HEK293 (cell line): ENCODE results near the gene RNF113B.

Experiments used
- CTCF ChIA-PET: fragments of 350-600 bp; formaldehyde crosslinking; extraction: SDS; loops from one replicate; lab custom pipeline; 2021; ENCODE audit warnings: antibody characterized with exemption; lab: Yijun Ruan, JAX
- POLR2A ChIA-PET: fragments of 300-600 bp; formaldehyde crosslinking; extraction: SDS; loops from one replicate; lab custom pipeline; 2020; ENCODE audit warnings: antibody characterized with exemption, inconsistent platforms; lab: Yijun Ruan, JAX
- H3K27ac ChIP-seq: fragments of 200-500 bp; sonication (Bioruptor generic); 2 replicates; pipeline ENCODE4 v1.5.1; 2014; ENCODE audit warnings: low read depth, low read length, control low read depth, inconsistent platforms; ENCODE audit errors: extremely low read depth
- H3K36me3 ChIP-seq, 2 experiments: fragments of 200-500 bp in 1 of 2; sonication (Bioruptor generic) in 1 of 2; 1 replicate in 1 of 2; 2 replicates in 1 of 2; pipeline ENCODE4 v1.5.1; 2014 to 2017; ENCODE audit warnings: inconsistent platforms in 2 of 2, low read length in 2 of 2; ENCODE audit not compliant: control insufficient read depth in 2 of 2, insufficient read depth in 1 of 2
- H3K4me1 ChIP-seq: fragments of 200-500 bp; sonication (Bioruptor generic); 2 replicates; pipeline ENCODE4 v1.5.1; 2014; ENCODE audit warnings: mild to moderate bottlenecking, low read length, inconsistent platforms; ENCODE audit not compliant: control insufficient read depth, insufficient read depth
- H3K4me3 ChIP-seq: 2 replicates; pipeline ENCODE4 v1.5.1; 2011; ENCODE audit warnings: low read depth, mild to moderate bottlenecking, control low read depth, low read length, moderate library complexity
- H3K9me3 ChIP-seq: fragments of 200-500 bp; sonication (Bioruptor generic); 2 replicates; pipeline ENCODE4 v1.5.1; 2014; ENCODE audit warnings: low read depth, low read length, inconsistent platforms; ENCODE audit not compliant: control insufficient read depth, insufficient read depth
- GLIS1 ChIP-seq: fragments of 450-650 bp; formaldehyde crosslinking; IDR thresholded peaks from 2 replicates; pipeline ENCODE4 v1.5.1; 2016; ENCODE audit warnings: missing biosample characterization, missing genetic modification characterization
- KLF10 ChIP-seq: fragments of 450-650 bp; IDR thresholded peaks from 2 replicates; pipeline ENCODE4 v1.5.1; 2018; ENCODE audit warnings: missing biosample characterization, mild to moderate bottlenecking, missing genetic modification characterization
- OSR2 ChIP-seq: fragments of 450-650 bp; formaldehyde crosslinking; IDR thresholded peaks from 2 replicates; pipeline ENCODE4 v1.5.1; 2016; ENCODE audit warnings: missing biosample characterization, missing genetic modification characterization
- OVOL3 ChIP-seq: fragments of 450-650 bp; formaldehyde crosslinking; IDR thresholded peaks from 2 replicates; pipeline ENCODE4 v1.5.1; 2016; ENCODE audit warnings: missing biosample characterization, missing genetic modification characterization
- SALL2 ChIP-seq: fragments of 450-650 bp; formaldehyde crosslinking; IDR thresholded peaks from 2 replicates; pipeline ENCODE4 v1.5.0; 2017; ENCODE audit warnings: missing biosample characterization, mild to moderate bottlenecking, missing genetic modification characterization, borderline replicate concordance
- ZBTB10 ChIP-seq: fragments of 450-650 bp; formaldehyde crosslinking; IDR thresholded peaks from 2 replicates; pipeline ENCODE4 v1.5.1; 2016; ENCODE audit warnings: missing biosample characterization, missing genetic modification characterization
- ZBTB20 ChIP-seq: fragments of 450-650 bp; formaldehyde crosslinking; IDR thresholded peaks from 2 replicates; pipeline ENCODE4 v1.5.1; 2016; ENCODE audit warnings: missing biosample characterization, missing genetic modification characterization
- ZBTB8A ChIP-seq: fragments of 450-650 bp; formaldehyde crosslinking; IDR thresholded peaks from 2 replicates; pipeline ENCODE4 v1.5.1; 2016; ENCODE audit warnings: missing biosample characterization, missing genetic modification characterization
- ZFHX2 ChIP-seq: fragments of 450-650 bp; formaldehyde crosslinking; conservative IDR thresholded peaks from 2 replicates; pipeline ENCODE4 v1.5.1; 2016; ENCODE audit warnings: missing biosample characterization, missing genetic modification characterization
- ZNF112 ChIP-seq: fragments of 450-650 bp; formaldehyde crosslinking; IDR thresholded peaks from 2 replicates; pipeline ENCODE4 v1.5.0; 2017; ENCODE audit warnings: missing biosample characterization, missing genetic modification characterization
- ZNF132 ChIP-seq: fragments of 450-650 bp; formaldehyde crosslinking; IDR thresholded peaks from 2 replicates; pipeline ENCODE4 v1.5.1; 2017; ENCODE audit warnings: missing biosample characterization, missing genetic modification characterization, borderline replicate concordance
- ZNF184 ChIP-seq: fragments of 450-650 bp; IDR thresholded peaks from 2 replicates; pipeline ENCODE4 v1.5.1; 2018; ENCODE audit warnings: missing biosample characterization, mild to moderate bottlenecking, missing genetic modification characterization
- ZNF221 ChIP-seq: fragments of 450-650 bp; formaldehyde crosslinking; IDR thresholded peaks from 2 replicates; pipeline ENCODE4 v1.5.1; 2017; ENCODE audit warnings: missing biosample characterization, missing genetic modification characterization, borderline replicate concordance
- ZNF23 ChIP-seq: fragments of 450-650 bp; formaldehyde crosslinking; IDR thresholded peaks from 2 replicates; pipeline ENCODE4 v1.5.1; 2016; ENCODE audit warnings: missing biosample characterization, missing genetic modification characterization, borderline replicate concordance
- ZNF24 ChIP-seq: fragments of 450-650 bp; formaldehyde crosslinking; IDR thresholded peaks from 2 replicates; pipeline ENCODE4 v1.5.1; 2016; ENCODE audit warnings: missing biosample characterization, missing genetic modification characterization
- ZNF335 ChIP-seq: fragments of 450-650 bp; formaldehyde crosslinking; conservative IDR thresholded peaks from 2 replicates; pipeline ENCODE4 v1.5.1; 2016; ENCODE audit warnings: missing biosample characterization, missing genetic modification characterization
- ZNF354C ChIP-seq: fragments of 450-650 bp; formaldehyde crosslinking; IDR thresholded peaks from 2 replicates; pipeline ENCODE4 v1.5.1; 2016; ENCODE audit warnings: missing biosample characterization, missing genetic modification characterization, low read depth, borderline replicate concordance
- ZNF391 ChIP-seq: fragments of 450-650 bp; formaldehyde crosslinking; IDR thresholded peaks from 2 replicates; pipeline ENCODE4 v1.5.1; 2016; ENCODE audit warnings: low read depth, missing biosample characterization, missing genetic modification characterization, borderline replicate concordance
- ZNF521 ChIP-seq: fragments of 450-650 bp; formaldehyde crosslinking; IDR thresholded peaks from 2 replicates; pipeline ENCODE4 v1.5.1; 2017; ENCODE audit warnings: missing biosample characterization, mild to moderate bottlenecking, missing genetic modification characterization
- ZNF639 ChIP-seq: fragments of 450-650 bp; formaldehyde crosslinking; IDR thresholded peaks from 2 replicates; pipeline ENCODE4 v1.5.1; 2016; ENCODE audit warnings: missing biosample characterization, missing genetic modification characterization
- ZNF830 ChIP-seq: fragments of 450-650 bp; IDR thresholded peaks from 2 replicates; pipeline ENCODE4 v1.5.0; 2018; ENCODE audit warnings: missing biosample characterization, missing genetic modification characterization, low read depth, mild to moderate bottlenecking, moderate library complexity
- ZSCAN30 ChIP-seq: fragments of 450-650 bp; IDR thresholded peaks from 2 replicates; pipeline ENCODE4 v1.5.1; 2018; ENCODE audit warnings: missing biosample characterization, mild to moderate bottlenecking, missing genetic modification characterization, moderate library complexity
- ZXDB ChIP-seq: fragments of 450-650 bp; formaldehyde crosslinking; IDR thresholded peaks from 2 replicates; pipeline ENCODE4 v1.5.1; 2016; ENCODE audit warnings: missing biosample characterization, missing genetic modification characterization
- TF ChIP-seq, protein P1 (sequence below): fragments of 450-650 bp; formaldehyde crosslinking; optimal IDR thresholded peaks from 2 replicates; pipeline ENCODE3; 2016; ENCODE audit warnings: missing biosample characterization, mild to moderate bottlenecking, missing genetic modification characterization
- TF ChIP-seq, protein P2 (sequence below): fragments of 450-650 bp; formaldehyde crosslinking; IDR thresholded peaks from 2 replicates; pipeline ENCODE4 v1.5.1; 2016; ENCODE audit warnings: missing biosample characterization, missing genetic modification characterization

The RNF113B gene

DNA sequence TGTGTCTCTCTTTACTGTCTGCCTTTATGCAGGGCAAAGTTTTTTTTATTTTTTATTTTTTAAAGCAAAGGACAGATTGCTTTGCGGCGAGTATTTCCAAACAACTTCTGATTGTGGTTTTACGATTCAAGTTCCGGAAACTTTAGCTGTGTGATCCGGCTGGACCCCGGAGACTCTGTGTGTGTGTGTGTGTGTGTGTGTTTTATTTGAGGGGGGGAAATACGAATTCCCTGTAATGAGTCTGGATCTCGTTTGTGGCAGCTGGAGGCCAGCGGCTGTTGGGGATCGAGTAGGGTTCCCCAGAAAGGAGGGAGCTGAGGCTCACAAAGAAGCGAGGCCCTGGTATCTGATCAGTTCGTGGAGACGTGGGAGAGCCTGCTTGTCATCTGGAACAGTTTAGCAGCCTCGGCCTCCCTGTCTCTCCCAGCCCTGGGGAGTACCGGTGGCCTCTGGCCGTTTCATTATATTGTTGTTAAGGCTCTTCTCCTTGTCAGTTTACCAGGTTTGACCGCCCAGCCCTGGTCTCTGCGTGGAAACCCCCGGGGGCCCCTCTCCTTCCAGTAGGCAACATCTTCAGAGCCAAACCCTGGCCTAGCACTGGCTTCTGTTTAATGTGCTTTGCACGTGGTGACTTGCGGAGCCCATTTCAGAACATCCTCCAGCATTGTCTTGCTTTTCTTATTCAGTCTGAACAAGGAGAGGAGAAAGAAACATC is 32.9 kb downstream of the RNF113B start (continued):
- TF ChIP-seq ZBTB10 (tag by site-specific recombination) (no peak), ZNF184 (tag by site-specific recombination) (no peak), ZNF24 (tag by site-specific recombination) (no peak), OSR2 (tag by site-specific recombination) (peak; percentile 65), ZNF132 (no peak), ZBTB8A (peak; percentile 64), ZNF23 (tag by site-specific recombination) (no peak), OVOL3 (tag by site-specific recombination) (no peak), ZNF335 (peak; percentile 83), GLIS1 (tag by site-specific recombination) (peak; percentile 73), ZBTB20 (tag by site-specific recombination) (peak; percentile 53), ZNF639 (0 out of 2 replicates have a peak, but pooled peaks have one; percentile 33)
- TF ChIP-seq, protein P1, sequence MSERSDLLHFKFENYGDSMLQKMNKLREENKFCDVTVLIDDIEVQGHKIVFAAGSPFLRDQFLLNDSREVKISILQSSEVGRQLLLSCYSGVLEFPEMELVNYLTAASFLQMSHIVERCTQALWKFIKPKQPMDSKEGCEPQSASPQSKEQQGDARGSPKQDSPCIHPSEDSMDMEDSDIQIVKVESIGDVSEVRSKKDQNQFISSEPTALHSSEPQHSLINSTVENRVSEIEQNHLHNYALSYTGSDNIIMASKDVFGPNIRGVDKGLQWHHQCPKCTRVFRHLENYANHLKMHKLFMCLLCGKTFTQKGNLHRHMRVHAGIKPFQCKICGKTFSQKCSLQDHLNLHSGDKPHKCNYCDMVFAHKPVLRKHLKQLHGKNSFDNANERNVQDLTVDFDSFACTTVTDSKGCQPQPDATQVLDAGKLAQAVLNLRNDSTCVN (tag by site-specific recombination) = peak; percentile 58

DNA sequence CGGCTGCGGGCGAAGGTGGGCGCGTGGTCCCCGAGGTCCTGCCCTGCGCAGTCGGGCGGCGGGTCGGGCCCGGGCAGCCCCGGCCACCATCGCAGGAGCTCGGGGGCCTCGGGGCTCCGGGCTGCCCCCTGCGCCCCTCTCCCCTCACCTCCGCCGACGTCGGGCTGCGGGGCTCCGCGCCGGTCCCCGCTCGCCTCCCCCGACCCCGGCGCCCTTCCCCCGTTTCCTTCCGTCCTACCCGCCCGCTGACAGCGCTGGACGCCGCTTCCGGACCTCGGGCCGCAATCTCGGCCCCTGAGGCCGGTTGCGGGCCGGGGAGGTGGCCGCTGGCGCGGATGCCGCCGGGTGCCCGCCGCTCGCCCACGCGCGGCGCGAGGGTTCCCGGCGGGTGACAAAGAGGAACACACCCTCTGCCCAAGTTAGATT is 33.5 kb downstream of the RNF113B start:
- ChIA-PET CTCF (interaction anchor here (0.5 to 1.4 kb wide), 2 partner anchors 12 to 113 kb away, joined by 4 to 6 read pairs; no protein-coding TSS in a partner anchor), POLR2A (no interaction called here)
- peaks cover 9% of the 10 kb centered on the region for H3K4me1 ChIP-seq
- TF ChIP-seq ZFHX2 = 0 out of 2 replicates have a peak, but pooled peaks have one; percentile 36
- peak; percentile 98 for TF ChIP-seq ZSCAN30 (tag by site-specific recombination)
- 0 out of 2 replicates have a peak, but pooled peaks have one; percentile 12 for TF ChIP-seq KLF10
- TF ChIP-seq ZNF221 (tag by site-specific recombination) = no peak
- no peaks in the 10 kb centered on the region for H3K36me3 ChIP-seq
- no peaks in the 10 kb centered on the region for H3K9me3 ChIP-seq
- peak overlapping the region; percentile 59 for H3K4me3 ChIP-seq
- peak overlapping the region; percentile 64; the same call in 1 of the 2 replicates for H3K27ac ChIP-seq

GRCh38 chr13:98143157-98143553 is 33.9 kb downstream of the RNF113B start:
- Histone ChIP-seq H3K36me3 (no peaks in the 10 kb centered on the region), H3K9me3 (no peaks in the 10 kb centered on the region), H3K4me3 (peak overlapping the region; percentile 59), H3K4me1 (peaks cover 9% of the 10 kb centered on the region), H3K27ac (peak overlapping the region; percentile 64; the same call in 1 of the 2 replicates)
- ChIA-PET POLR2A (no interaction called here), CTCF (no interaction called here)
- TF ChIP-seq ZNF112 (tag by site-specific recombination) (no peak), ZNF391 (tag by site-specific recombination) (no peak), ZNF354C (no peak), ZFHX2 (no peak), ZNF830 (tag by site-specific recombination) (no peak), ZXDB (tag by site-specific recombination) (no peak), SALL2 (tag by site-specific recombination) (no peak), ZNF521 (tag by site-specific recombination) (no peak)
- TF ChIP-seq, protein P2, sequence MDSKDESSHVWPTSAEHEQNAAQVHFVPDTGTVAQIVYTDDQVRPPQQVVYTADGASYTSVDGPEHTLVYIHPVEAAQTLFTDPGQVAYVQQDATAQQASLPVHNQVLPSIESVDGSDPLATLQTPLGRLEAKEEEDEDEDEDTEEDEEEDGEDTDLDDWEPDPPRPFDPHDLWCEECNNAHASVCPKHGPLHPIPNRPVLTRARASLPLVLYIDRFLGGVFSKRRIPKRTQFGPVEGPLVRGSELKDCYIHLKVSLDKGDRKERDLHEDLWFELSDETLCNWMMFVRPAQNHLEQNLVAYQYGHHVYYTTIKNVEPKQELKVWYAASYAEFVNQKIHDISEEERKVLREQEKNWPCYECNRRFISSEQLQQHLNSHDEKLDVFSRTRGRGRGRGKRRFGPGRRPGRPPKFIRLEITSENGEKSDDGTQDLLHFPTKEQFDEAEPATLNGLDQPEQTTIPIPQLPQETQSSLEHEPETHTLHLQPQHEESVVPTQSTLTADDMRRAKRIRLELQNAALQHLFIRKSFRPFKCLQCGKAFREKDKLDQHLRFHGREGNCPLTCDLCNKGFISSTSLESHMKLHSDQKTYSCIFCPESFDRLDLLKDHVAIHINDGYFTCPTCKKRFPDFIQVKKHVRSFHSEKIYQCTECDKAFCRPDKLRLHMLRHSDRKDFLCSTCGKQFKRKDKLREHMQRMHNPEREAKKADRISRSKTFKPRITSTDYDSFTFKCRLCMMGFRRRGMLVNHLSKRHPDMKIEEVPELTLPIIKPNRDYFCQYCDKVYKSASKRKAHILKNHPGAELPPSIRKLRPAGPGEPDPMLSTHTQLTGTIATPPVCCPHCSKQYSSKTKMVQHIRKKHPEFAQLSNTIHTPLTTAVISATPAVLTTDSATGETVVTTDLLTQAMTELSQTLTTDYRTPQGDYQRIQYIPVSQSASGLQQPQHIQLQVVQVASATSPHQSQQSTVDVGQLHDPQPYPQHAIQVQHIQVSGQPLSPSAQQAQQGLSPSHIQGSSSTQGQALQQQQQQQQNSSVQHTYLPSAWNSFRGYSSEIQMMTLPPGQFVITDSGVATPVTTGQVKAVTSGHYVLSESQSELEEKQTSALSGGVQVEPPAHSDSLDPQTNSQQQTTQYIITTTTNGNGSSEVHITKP (tag by site-specific recombination) = no peak
